Measurements from ENCODE around the gene STOX2. TPM values are rescaled to one million over a fixed set of nuclear protein-coding genes. Genes with fewer than 3 reads are reported as not detected.

Gene STOX2
- 0.06 TPM in 1 of 2 replicates, not detected in the other for total RNA-seq (2014; rRNA removed; shearing (Covaris generic))

GRCh38 chr4:183905081-183905592 lies at the start of gene STOX2:
TSS of gene STOX2 (plus strand) at chr4:183905307. CDS start at chr4:183906791, 1,484 bp downstream.
- peak; percentile 84 for DNase-seq (ENCODE audit: low spot score)
- in situ Hi-C loops (cut with HindIII; ENCODE audit: low sequenced_read_pairs), result no loop called here

- DNase-seq (ENCODE audit: low spot score), result no peak
- in situ Hi-C loops (cut with HindIII; ENCODE audit: low sequenced_read_pairs), result no loop called here
These were observed 49.5 kb upstream of the STOX2 start for GRCh38 chr4:183855323-183856190.

- in situ Hi-C loops (cut with HindIII; ENCODE audit: low sequenced_read_pairs), result no loop called here
- no peak for DNase-seq (ENCODE audit: low spot score)
These were observed 48.1 kb upstream of the STOX2 start for GRCh38 chr4:183857040-183857439.

GRCh38 chr4:183858011-183858615 lies 47.0 kb upstream of the STOX2 start:
- no peak for DNase-seq (ENCODE audit: low spot score)
- in situ Hi-C loops (cut with HindIII; ENCODE audit: low sequenced_read_pairs), result no loop called here

- in situ Hi-C loops (cut with HindIII; ENCODE audit: low sequenced_read_pairs), result no loop called here
- DNase-seq (ENCODE audit: low spot score), result no peak
These were observed 45.0 kb upstream of the STOX2 start for GRCh38 chr4:183860119-183860518.

GRCh38 chr4:183860731-183861130 lies 44.4 kb upstream of the STOX2 start:
- in situ Hi-C loops (cut with HindIII; ENCODE audit: low sequenced_read_pairs), result no loop called here
- DNase-seq (ENCODE audit: low spot score), result no peak

GRCh38 chr4:183861426-183861825 lies 43.7 kb upstream of the STOX2 start:
- in situ Hi-C loops (cut with HindIII; ENCODE audit: low sequenced_read_pairs), result no loop called here

GRCh38 chr4:183863155-183863825 lies 41.8 kb upstream of the STOX2 start:
- in situ Hi-C loops (cut with HindIII; ENCODE audit: low sequenced_read_pairs), result no loop called here

More at GRCh38 chr4:183861426-183861825, 43.7 kb upstream of the STOX2 start:
- no peak for DNase-seq (ENCODE audit: low spot score)

GRCh38 chr4:183867247-183867646 lies 37.9 kb upstream of the STOX2 start:
- DNase-seq (ENCODE audit: low spot score), result peak; percentile 27
- in situ Hi-C loops (cut with HindIII; ENCODE audit: low sequenced_read_pairs), result no loop called here

More at GRCh38 chr4:183863155-183863825, 41.8 kb upstream of the STOX2 start:
- no peak for DNase-seq (ENCODE audit: low spot score)

- in situ Hi-C loops (cut with HindIII; ENCODE audit: low sequenced_read_pairs), result no loop called here
- DNase-seq (ENCODE audit: low spot score), result no peak
These were observed 34.1 kb upstream of the STOX2 start for GRCh38 chr4:183870997-183871396.

GRCh38 chr4:183871581-183871980 lies 33.5 kb upstream of the STOX2 start:
- in situ Hi-C loops (cut with HindIII; ENCODE audit: low sequenced_read_pairs), result no loop called here
- no peak for DNase-seq (ENCODE audit: low spot score)

GRCh38 chr4:183872531-183872930 lies 32.6 kb upstream of the STOX2 start:
- no peak for DNase-seq (ENCODE audit: low spot score)
- in situ Hi-C loops (cut with HindIII; ENCODE audit: low sequenced_read_pairs), result no loop called here

GRCh38 chr4:183873409-183874185 lies 31.5 kb upstream of the STOX2 start:
- in situ Hi-C loops (cut with HindIII; ENCODE audit: low sequenced_read_pairs), result no loop called here
- peak; percentile 23 for DNase-seq (ENCODE audit: low spot score)

- no peak for DNase-seq (ENCODE audit: low spot score)
- in situ Hi-C loops (cut with HindIII; ENCODE audit: low sequenced_read_pairs), result no loop called here
These were observed 29.8 kb upstream of the STOX2 start for GRCh38 chr4:183875251-183875825.

- in situ Hi-C loops (cut with HindIII; ENCODE audit: low sequenced_read_pairs), result no loop called here
- peak; percentile 42 for DNase-seq (ENCODE audit: low spot score)
These were observed 28.7 kb upstream of the STOX2 start for GRCh38 chr4:183876268-183876934.

GRCh38 chr4:183878251-183878970 lies 26.7 kb upstream of the STOX2 start:
- DNase-seq (ENCODE audit: low spot score), result no peak
- in situ Hi-C loops (cut with HindIII; ENCODE audit: low sequenced_read_pairs), result no loop called here

- DNase-seq (ENCODE audit: low spot score), result no peak
- in situ Hi-C loops (cut with HindIII; ENCODE audit: low sequenced_read_pairs), result no loop called here
These were observed 19.8 kb upstream of the STOX2 start for GRCh38 chr4:183885205-183885720.

Data from G401 (cell line).